HG03175 (cell line): ENCODE data around the gene DAZL.

Experiments used
- ATAC-seq: cut with Tn5 transposase; IDR thresholded peaks from one replicate; pipeline ENCODE4 v1.9.1; 2021; ENCODE audit warnings: mild to moderate bottlenecking, moderate library complexity; ENCODE audit not compliant: unreplicated experiment

DAZL gene

DNA sequence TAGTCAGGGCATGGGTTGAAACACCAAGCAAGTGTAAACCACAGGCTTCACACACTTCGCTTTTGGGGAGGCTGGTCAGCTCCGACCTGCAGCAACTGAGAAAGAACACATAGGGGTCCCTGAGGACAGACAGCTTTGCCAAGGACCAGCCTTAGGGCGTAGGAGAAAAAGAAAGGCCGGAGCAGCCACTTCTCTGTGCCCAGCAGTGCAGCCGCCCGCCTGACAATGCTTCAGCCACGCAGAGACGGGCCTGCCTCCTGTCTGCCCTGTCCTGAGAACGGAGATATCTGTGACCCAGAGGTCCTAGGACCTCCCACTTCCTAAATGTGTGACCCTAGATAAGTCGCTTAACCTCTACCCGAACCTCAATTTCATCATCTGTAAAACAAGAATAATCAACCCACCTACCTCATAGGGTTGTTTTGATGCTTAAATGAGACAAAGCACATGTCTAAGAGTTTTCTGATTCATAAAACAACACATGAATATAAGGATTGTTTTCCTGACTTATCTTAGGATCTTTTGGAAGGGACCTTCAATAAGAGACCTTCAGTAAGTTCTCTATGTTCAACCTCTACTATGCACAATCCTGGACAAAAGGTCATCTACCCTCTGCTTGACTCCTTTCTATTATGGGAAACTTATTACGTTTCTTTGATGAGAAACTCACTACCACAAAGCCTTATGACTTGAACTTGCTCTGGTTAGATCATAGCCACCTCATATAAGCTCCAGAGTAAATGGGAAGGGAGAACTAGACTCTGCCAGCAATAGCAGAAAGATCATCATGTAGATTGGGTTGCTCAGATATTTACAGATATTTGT lies 58.8 kb downstream of the DAZL start:
- ATAC-seq, result no peak

DNA sequence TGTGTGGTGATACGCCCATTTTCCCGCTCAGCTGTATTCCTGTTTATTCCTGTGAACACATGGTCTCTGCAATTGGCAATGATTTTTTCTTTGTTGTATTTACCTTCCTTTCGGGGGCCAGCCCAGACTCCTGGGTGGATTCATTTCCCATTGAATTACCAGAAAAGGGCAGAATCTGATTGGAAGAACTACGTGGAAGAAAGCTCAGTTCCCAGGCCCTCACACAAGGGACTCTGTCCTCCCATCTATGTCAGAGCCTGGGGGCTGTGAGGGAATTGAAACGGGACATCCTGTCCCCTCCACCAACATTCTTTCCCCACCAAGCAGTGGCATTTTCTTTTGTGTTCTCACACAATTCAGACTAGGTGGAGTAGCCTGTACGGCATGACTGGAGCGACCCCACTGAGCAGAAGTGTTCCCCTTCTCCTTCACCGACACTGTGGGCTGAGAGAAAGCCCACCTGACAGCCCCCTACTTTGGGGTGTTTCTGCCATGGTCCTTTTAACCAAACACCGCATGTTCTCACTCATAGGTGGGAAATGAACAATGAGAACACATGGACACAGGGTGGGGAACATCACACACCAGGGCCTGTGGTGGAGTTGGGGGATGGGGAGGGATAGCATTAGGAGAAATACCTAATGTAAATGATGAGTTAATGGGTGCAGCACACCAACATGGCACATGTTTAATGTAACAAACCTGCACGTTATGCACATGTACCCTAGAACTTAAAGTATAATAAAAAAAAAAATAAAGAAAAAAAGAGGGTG lies 59.6 kb downstream of the DAZL start:
- ATAC-seq, result no peak

DNA sequence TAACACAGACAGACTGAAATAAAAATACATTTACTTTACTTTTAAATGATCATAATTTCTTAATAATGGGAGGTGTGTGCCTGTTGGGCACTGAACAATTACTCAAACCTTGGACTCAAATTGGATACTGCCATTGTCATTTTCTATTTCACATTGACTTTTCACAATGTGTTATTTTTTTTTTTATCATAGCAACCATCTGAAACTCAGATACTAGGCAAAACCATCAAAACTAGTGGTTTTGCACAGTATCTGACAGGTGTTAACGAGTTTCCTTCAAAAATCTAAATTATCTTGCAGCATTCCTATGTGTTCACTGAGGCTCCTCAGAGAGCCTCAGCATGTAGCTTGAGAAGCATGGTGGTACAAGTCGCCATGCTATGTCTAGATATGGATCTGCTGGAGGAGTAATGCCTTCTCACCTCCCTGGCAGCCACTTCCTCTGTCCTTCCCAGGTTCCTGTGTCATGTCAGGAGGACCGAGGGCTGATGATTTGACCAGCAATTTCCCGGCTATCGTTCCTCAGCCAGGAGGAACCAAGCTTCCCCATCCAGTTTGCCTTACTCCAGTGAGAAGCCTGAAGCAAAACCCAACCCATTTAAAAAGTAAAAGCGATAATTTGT lies 61.9 kb downstream of the DAZL start:
- ATAC-seq, result no peak

DNA sequence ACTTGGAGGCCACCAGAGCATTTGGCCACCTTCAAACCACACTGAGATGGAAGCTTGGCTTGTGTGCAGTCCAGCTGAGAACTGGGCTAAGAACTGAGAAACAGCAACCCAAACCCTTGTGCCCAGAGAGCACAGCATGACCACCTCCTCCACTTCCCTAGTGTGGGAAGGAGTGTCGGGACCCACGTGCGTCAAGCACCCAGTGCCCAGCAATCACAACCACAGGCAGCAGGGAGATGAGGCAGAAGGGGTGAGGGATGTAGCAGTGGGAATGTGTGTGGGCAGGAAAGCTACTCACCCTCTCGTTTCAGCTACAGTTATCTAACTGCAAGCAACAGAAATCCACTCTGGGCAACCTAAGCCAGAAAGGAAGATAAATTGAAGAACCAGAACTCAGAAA lies 66.7 kb downstream of the DAZL start:
- ATAC-seq, result no peak

DNA sequence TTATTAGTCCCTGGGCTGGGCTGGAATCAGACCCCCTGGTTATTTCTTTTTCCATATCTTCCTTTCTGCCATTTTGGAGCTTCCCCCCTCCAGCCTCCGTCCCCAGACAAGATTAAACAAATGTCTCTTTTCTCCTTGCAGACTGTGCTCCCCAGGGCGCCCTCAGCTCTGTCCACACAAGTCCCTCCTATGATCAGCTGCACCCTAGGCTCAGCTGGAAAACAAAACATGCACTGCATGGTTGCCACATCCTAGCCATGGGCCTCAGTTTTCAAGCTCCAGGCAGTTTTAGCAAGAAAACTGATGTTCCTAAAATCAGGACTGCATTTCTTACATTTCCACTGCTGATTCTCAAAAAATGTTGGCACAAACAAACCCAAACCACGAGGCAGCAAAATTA lies 68.2 kb downstream of the DAZL start:
- no peak for ATAC-seq
